ENCODE measurements around the gene BCL7A.

BCL7A gene

DNA sequence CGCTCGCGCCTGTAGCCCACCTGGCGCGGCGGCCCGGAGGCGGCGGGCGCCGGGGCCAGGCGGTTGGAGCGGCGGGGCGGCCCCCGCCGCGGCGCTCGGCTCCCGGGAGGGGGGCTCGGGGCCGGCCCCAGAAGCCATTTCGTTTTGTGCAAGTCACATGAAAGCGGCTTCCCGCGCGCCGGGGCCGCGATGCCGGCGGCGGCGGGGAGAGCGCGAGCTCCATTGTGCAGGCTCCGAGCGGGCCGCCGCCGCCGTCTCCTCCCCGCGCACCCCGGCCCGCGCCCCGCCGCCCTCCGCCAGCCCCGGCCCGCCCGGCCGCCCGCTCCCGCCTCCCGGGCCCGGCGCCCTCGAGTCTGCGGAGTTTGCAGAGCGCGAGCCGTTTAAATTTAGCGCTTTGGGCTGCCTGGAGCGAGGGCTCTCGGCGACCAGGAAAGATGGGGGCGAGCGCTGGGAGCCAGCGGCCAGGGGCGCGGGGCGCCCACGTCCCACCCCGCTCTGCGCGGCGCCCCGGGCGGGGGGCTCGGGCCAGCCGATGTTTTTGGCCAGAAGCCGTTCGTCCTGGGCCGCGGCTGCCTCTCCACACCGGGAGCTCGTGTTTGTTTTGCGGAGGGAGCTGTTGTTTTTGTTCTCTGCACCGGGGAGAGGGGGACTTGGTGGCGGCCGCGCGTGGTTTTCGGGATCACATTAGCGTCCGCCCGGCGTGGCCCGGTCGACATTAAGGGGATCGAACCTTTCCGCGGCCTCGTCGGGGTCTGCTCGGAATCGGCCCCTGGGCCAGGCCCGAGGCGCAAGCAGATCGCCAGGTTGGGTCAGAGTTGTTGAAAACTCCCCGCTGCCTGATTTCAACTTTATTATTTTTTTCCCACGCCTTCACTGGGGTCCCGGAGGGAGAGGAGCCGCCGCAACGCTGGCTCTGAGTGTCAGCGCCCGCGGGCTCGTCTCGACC lies 982 bp downstream of the BCL7A start:
- TF ChIP-seq, protein P1, sequence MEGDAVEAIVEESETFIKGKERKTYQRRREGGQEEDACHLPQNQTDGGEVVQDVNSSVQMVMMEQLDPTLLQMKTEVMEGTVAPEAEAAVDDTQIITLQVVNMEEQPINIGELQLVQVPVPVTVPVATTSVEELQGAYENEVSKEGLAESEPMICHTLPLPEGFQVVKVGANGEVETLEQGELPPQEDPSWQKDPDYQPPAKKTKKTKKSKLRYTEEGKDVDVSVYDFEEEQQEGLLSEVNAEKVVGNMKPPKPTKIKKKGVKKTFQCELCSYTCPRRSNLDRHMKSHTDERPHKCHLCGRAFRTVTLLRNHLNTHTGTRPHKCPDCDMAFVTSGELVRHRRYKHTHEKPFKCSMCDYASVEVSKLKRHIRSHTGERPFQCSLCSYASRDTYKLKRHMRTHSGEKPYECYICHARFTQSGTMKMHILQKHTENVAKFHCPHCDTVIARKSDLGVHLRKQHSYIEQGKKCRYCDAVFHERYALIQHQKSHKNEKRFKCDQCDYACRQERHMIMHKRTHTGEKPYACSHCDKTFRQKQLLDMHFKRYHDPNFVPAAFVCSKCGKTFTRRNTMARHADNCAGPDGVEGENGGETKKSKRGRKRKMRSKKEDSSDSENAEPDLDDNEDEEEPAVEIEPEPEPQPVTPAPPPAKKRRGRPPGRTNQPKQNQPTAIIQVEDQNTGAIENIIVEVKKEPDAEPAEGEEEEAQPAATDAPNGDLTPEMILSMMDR (IDR thresholded peaks at IDR 0.05; ENCODE audit: borderline replicate concordance, insufficient read depth, low read depth, low read length), result no peak
- peak overlapping the region; percentile 84 for H3K4me3 ChIP-seq (ENCODE audit: low read depth, low read length)

DNA sequence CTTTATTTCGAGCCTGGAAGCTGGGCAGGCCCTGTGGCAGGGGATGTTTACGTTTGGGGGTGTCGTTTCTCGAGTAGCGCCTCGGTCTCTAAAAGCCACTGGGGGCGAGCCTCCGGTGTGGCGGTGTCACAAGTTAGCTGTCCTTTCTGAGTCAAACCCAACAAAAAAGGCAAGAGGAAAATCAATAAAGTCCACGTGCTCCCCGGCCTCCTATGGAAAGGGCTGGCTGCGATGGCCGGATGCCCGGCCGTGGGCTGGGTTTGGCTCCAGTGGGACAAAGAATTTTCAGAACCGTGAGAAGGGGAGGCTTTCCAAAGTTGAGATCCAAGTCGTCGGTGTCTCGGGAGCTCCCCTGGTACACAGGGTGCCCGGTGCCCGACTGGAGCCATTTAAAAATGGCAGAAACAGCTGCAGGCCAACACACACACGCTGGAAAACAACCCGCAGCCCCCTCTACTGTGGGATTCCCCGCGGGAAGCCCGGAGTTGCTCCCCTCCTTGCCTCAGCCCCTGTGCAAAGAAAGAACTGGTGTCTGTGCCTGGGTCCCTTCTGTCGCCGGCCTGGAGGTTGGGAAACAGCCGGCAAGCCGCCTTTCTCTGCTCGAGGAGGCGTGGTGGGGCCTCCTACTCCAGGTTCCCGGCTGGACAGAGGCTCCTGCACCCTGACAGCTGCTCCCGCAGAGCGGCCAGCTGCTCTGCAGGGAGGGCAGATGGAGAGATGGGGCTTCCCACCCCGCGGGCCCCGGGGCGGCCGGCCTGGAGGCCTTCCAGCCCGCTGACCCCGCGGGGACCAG lies 1.9 kb downstream of the BCL7A start:
- H3K4me3 ChIP-seq (ENCODE audit: low read depth, low read length), result peak overlapping the region; percentile 84
- TF ChIP-seq, protein P1 (IDR thresholded peaks at IDR 0.05; ENCODE audit: borderline replicate concordance, insufficient read depth, low read depth, low read length), result no peak

DNA sequence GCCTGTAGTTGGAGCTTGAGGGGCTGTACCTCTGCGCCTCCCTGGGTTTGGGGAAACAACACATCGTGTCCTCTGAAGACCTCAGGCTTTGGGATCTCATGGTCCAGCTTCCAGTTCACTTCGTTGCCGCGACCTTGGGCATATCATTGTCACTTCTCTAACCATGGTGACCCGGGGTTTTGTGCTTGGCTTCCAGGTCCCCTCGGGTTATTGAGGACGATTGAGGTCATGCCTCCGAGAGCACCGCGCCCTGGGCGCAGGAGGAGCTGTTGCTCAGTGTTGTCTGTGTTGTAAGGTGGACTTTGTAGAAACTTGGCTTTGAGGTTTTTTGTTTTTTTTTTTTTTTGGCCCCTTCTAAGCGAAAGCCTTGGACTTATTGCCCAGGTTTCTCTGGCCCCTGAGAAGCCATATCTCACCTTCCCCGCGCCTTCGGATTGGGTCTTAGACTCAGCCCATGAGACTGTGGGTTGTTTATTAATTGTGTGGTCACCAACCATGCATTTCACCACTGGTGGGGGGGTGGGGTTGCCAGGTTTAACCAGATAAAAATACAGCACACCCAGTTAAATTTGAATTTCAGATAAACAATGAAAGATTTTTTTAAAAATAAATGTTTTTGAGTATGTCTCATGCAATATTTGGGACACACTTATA lies 2.6 kb downstream of the BCL7A start:
- TF ChIP-seq, protein P1 (IDR thresholded peaks at IDR 0.05; ENCODE audit: borderline replicate concordance, insufficient read depth, low read depth, low read length), result no peak
- H3K4me3 ChIP-seq (ENCODE audit: low read depth, low read length), result peak overlapping the region; percentile 84

DNA sequence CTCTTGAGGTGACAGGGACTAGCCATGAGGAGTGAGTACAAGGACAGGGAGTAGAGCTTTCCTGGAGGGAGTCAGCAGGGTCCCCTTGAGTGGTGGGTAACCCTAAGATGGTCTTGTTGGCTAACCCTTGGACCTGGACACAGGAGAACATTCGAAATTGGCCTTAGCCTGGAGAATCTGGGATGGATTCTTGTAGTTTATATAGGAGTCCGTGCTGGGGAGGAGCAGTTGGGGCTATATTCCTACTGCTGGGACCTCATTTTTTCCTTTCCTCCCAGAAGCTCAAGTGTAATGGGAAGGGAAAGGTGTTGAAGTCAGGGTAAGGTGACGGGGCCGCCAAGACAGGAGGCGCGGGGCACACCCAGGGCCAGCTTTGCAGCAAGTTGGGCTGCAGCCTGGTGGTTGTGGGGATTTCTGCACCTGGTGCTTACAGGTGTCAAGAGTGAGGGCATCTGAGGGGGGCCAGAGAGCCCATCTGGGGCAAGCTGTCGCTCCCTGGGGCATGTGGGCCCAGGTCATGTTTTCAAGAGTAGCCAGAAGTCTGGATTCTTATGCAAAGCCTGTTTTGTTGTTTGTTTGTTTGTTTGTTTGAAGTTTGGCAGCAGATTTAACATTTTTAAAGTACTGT lies 5.1 kb downstream of the BCL7A start:
- TF ChIP-seq, protein P1 (IDR thresholded peaks at IDR 0.05; ENCODE audit: borderline replicate concordance, insufficient read depth, low read depth, low read length), result 0 out of 2 replicates have a peak, but pooled peaks have one; percentile 27
- H3K4me3 ChIP-seq (ENCODE audit: low read depth, low read length), result no peak overlapping the region

DNA sequence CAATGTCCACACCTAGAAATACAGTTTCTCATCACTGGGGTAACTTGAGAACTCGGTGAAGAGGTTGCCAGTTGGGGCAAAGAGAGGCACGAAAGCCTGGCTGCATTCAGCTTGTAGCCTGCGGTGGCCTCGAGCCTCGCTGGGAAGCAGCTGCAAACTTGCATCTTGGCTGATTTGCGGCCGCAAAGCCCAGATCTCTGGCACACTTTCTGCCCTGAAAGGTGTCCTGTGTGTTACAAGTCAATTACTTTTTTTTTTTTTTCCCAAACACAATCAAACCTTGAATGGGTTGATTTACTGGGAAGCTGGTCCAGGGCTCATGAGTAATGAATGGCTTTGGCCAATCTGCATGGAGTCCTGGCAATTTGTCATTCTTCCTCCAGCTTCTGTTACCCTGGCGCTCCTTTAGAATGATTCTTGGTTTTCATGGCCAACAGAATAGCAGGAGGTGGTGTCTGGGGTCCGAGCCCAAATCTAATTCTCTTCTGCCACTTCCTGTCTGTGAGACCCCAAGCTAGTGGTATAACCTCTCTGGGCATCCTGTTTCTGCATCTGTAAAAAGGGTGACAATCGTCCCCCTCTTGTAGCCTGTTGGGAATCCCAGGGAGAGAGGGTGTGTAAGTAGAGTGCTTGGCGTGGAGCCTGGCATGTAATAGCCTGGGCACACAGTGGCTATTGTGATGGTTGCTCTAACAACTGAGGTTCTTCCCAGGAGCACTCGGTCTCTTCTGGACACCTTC lies 6.7 kb downstream of the BCL7A start:
- peak overlapping the region; percentile 19 for H3K4me3 ChIP-seq (ENCODE audit: low read depth, low read length)
- TF ChIP-seq, protein P1 (IDR thresholded peaks at IDR 0.05; ENCODE audit: borderline replicate concordance, insufficient read depth, low read depth, low read length), result no peak

Measured in GM12875 (cell line).